Stomach (tissue), 9 donors: ENCODE measurements around the gene LRIT3. TPM values are rescaled to one million over a fixed set of nuclear protein-coding genes. Genes with fewer than 3 reads are reported as not detected.

ENCODE experiments used
- DNase-seq, 2 donors: peaks; one replicate each; pipeline versions ENCODE4 v3.0.0 to v3.0.0-alpha.2; 2013 to 2019
- H3K27ac ChIP-seq, 5 donors: fragments of 200-600 bp in 4 of 5; sonication (generic) in 4 of 5; one replicate each; pipeline ENCODE4 v1.5.1; 2013 to 2019; ENCODE audit warnings: mild to moderate bottlenecking in 1 of 5, moderate library complexity in 1 of 5
- H3K27me3 ChIP-seq, 3 donors: fragments of 200-600 bp; sonication (generic); one replicate each; pipeline ENCODE4 v1.5.1; 2017 to 2019; ENCODE audit warnings: mixed run types in 1 of 3
- H3K36me3 ChIP-seq, 4 donors: fragments of 200-600 bp; sonication (generic); 1 replicate in 3 of 4; 2 replicates in 1 of 4; pipeline ENCODE4 v1.5.1; 2016 to 2019
- H3K4me1 ChIP-seq, 4 donors: fragments of 200-600 bp; sonication (generic); one replicate each; pipeline ENCODE4 v1.5.1; 2016 to 2019
- H3K4me3 ChIP-seq, 4 donors: fragments of 200-600 bp; sonication (generic) in 3 of 4; one replicate each; pipeline ENCODE4 v1.5.1; 2016 to 2019; ENCODE audit warnings: mild to moderate bottlenecking in 1 of 4
- H3K9me3 ChIP-seq, 4 donors: fragments of 200-600 bp; sonication (generic); one replicate each; pipeline ENCODE4 v1.5.1; 2016 to 2019
- EP300 ChIP-seq: sonication (generic); formaldehyde crosslinking; IDR thresholded peaks from one replicate; pipeline ENCODE4 v1.6.1; 2017; ENCODE audit warnings: antibody characterized with exemption
- POLR2A ChIP-seq, 4 donors: fragments of 450-650 bp; IDR thresholded peaks; one replicate each; pipeline ENCODE4 v1.6.1; 2016; ENCODE audit warnings: antibody characterized with exemption in 4 of 4, control low read depth in 2 of 4, mild to moderate bottlenecking in 1 of 4, moderate library complexity in 1 of 4
- POLR2AphosphoS5 ChIP-seq, 3 donors: sonication (generic); formaldehyde crosslinking; IDR thresholded peaks; one replicate each; pipeline ENCODE4 v1.6.1; 2016; ENCODE audit warnings: antibody characterized with exemption in 3 of 3
- WGBS, 5 donors: extraction: QIAGEN DNeasy Blood & Tissue Kit in 3 of 5; methylation state at CpG; one replicate each; pipeline versions ENCODE4 v1.1.5 to v1.1.7; 2013 to 2018; 5-methylcytosine and 5-hydroxymethylcytosine counted together
- intact Hi-C: fragments of 100-400 bp; cut with DNase I; formaldehyde crosslinking; loops from one replicate; pipeline ENCODE4 v1.15.1; 2023; ENCODE audit warnings: low total_unique reads
- polyA plus RNA-seq, 3 donors: library from polyadenylated mRNA; stranded (reverse); fragments of 200-250 nt; gene quantifications; one replicate each; pipeline ENCODE4 v1.2.3, GENCODE V29; 2013
- total RNA-seq, 5 donors: library from RNA; depleted of rRNA; stranded (reverse); fragments of >200 nt; gene quantifications; one replicate each; pipeline versions ENCODE4 v1.1.0 to v1.2.3, GENCODE V29; 2014 to 2016
- TF ChIP-seq, protein P1 (sequence below), 7 experiments: fragments of 450-650 bp in 4 of 7; fragments of 200-600 bp in 3 of 7; sonication (generic) in 3 of 7; IDR thresholded peaks; one replicate each; pipeline ENCODE4 v1.5.1; 2016 to 2019; ENCODE audit warnings: antibody characterized with exemption in 7 of 7, control low read depth in 2 of 7, mild to moderate bottlenecking in 1 of 7
- donor health status: healthy with polysubstance abuse.
- donor health status: Bipolar disorder and iron deficiency.
- donor health status: healthy.

Gene LRIT3
- total and polyA plus RNA-seq, 8 donors: 0.06 to 1.0 (median 0.15) TPM; not detected in 4

- Histone ChIP-seq H3K9me3 (no peaks in the 10 kb centered on the region), H3K4me3 (peak within 1 kb of the TSS; percentile 70 to 87 (median 76)), H3K36me3 (peaks cover 0 to 27% (median 24%) of the 10 kb centered on the region in 4 donors), H3K4me1 (peaks cover 17 to 26% (median 21%) of the 10 kb centered on the region in 4 donors), H3K27ac (peak within 1 kb of the TSS; percentile 72 to 91 (median 87)), H3K27me3 (no peaks in the 10 kb centered on the region)
- intact Hi-C loops: loop anchor here (5.0 to 10.0 kb wide), 2 partner anchors 121 to 393 kb away; no protein-coding TSS in a partner anchor
- TF ChIP-seq, protein P1, sequence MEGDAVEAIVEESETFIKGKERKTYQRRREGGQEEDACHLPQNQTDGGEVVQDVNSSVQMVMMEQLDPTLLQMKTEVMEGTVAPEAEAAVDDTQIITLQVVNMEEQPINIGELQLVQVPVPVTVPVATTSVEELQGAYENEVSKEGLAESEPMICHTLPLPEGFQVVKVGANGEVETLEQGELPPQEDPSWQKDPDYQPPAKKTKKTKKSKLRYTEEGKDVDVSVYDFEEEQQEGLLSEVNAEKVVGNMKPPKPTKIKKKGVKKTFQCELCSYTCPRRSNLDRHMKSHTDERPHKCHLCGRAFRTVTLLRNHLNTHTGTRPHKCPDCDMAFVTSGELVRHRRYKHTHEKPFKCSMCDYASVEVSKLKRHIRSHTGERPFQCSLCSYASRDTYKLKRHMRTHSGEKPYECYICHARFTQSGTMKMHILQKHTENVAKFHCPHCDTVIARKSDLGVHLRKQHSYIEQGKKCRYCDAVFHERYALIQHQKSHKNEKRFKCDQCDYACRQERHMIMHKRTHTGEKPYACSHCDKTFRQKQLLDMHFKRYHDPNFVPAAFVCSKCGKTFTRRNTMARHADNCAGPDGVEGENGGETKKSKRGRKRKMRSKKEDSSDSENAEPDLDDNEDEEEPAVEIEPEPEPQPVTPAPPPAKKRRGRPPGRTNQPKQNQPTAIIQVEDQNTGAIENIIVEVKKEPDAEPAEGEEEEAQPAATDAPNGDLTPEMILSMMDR (IDR thresholded peaks at IDR 0.05): no peak
- TF ChIP-seq POLR2AphosphoS5 (IDR thresholded peaks at IDR 0.05) (peak; percentile 70 to 90 (median 76)), POLR2A (IDR thresholded peaks at IDR 0.05) (peak in 1 of 4 donors; percentile 29), EP300 (peak; percentile 26)
- peak; percentile 92 to 98 for DNase-seq
- 0 to 1% (median 0%) methylated on average over 53 of the region's 53 CpGs for WGBS, 5 donors
These were observed 32.5 kb upstream of the LRIT3 start, which contains the start of gene GAR1 for GRCh38 chr4:109815151-109816081. Gene GAR1 (plus strand): TSS chr4:109815762. CDS start chr4:109816165, 403 bp downstream.

DNA sequence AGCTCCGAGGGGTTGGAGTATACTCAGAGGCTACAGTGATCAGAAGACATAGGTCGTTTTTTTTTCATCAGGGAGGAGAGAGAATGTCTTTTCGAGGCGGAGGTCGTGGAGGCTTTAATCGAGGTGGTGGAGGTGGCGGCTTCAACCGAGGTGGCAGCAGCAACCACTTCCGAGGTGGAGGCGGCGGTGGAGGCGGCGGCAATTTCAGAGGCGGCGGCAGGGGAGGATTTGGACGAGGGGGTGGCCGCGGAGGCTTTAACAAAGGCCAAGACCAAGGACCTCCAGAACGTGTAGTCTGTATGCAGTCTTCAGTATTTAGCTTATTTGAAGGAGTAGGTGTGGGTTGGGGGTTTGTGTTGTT, 31.8 kb upstream of the LRIT3 start:
- Histone ChIP-seq H3K4me3 (peak overlapping the region; percentile 70 to 87 (median 76)), H3K4me1 (peaks cover 17 to 26% (median 21%) of the 10 kb centered on the region in 4 donors), H3K9me3 (no peaks in the 10 kb centered on the region), H3K36me3 (peaks cover 0 to 34% (median 30%) of the 10 kb centered on the region in 4 donors), H3K27me3 (no peaks in the 10 kb centered on the region), H3K27ac (peak overlapping the region; percentile 72 to 91 (median 87))
- DNase-seq: peak; percentile 26 to 49
- intact Hi-C loops: loop anchor here (5.0 to 10.0 kb wide), 2 partner anchors 121 to 394 kb away; no protein-coding TSS in a partner anchor
- no peak for TF ChIP-seq POLR2A (IDR thresholded peaks at IDR 0.05)
- no peak for TF ChIP-seq EP300
- no peak for TF ChIP-seq POLR2AphosphoS5 (IDR thresholded peaks at IDR 0.05)
- TF ChIP-seq, protein P1 (IDR thresholded peaks at IDR 0.05): no peak
- WGBS, 5 donors: 0 to 1% (median 0%) methylated on average over 19 of the region's 19 CpGs

DNA sequence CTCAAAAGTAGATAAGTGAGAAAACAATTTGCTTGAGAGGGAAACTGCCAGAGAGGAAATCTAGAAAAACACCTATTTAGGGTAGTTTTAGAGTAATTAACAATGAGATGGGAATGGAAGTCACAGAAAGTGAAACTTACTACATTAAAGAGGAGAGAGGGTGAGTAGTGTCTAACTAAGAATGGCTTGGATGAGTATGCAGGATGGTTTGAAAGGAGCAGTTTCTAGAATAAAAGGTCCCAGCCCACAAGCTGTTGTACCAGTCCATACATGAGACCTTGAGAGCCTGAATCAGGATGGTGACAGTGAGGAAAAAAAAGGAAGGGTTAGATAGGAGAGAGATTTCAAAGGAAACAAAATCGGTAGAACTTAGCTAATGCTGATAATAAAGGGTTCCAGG, 31.0 kb upstream of the LRIT3 start:
- peaks cover 0 to 41% (median 38%) of the 10 kb centered on the region in 4 donors for H3K36me3 ChIP-seq
- H3K9me3 ChIP-seq: no peaks in the 10 kb centered on the region
- H3K4me3 ChIP-seq: peak overlapping the region in 3 of 4 donors; percentile 70 to 87 (median 80)
- 21 to 74% (median 41%) methylated on average over 1 of the region's 1 CpG for WGBS, 5 donors
- H3K27me3 ChIP-seq: no peaks in the 10 kb centered on the region
- TF ChIP-seq EP300 (no peak), POLR2AphosphoS5 (IDR thresholded peaks at IDR 0.05) (no peak), POLR2A (IDR thresholded peaks at IDR 0.05) (no peak)
- TF ChIP-seq, protein P1 (IDR thresholded peaks at IDR 0.05): no peak
- no peak for DNase-seq
- intact Hi-C loops: loop anchor here (5.0 to 10.0 kb wide), 2 partner anchors 122 to 395 kb away; no protein-coding TSS in a partner anchor
- peaks cover 17 to 26% (median 21%) of the 10 kb centered on the region in 4 donors for H3K4me1 ChIP-seq
- H3K27ac ChIP-seq: no peak overlapping the region

DNA sequence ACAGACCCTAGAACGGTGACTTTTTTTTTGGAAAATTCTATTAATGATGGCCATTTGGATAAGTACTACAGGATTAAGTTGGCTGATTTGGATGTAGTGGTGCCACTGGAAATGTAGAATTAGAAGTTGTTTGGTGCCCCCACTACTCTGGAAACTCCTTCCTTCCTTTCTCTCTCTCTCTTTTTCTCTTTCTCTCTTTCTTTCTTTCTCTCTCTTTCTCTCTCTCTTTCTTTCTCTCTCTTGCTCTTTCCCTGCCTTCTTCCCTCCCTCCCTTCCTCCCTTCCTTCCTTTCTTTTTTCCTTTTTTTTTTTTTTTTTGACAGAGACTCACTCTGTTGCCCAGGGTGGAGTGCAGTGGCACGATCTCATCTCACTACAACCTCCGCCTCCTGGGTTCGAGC, 29.6 kb upstream of the LRIT3 start:
- Histone ChIP-seq H3K4me1 (peaks cover 17 to 26% (median 21%) of the 10 kb centered on the region in 4 donors), H3K4me3 (no peak overlapping the region), H3K27ac (no peak overlapping the region), H3K9me3 (no peaks in the 10 kb centered on the region), H3K36me3 (peaks cover 8 to 53% (median 51%) of the 10 kb centered on the region in 4 donors), H3K27me3 (no peaks in the 10 kb centered on the region)
- DNase-seq: no peak
- intact Hi-C loops: loop anchor here (5.0 to 10.0 kb wide), 2 partner anchors 123 to 396 kb away; no protein-coding TSS in a partner anchor
- WGBS, 5 donors: 94 to 97% (median 97%) methylated on average over 4 of the region's 4 CpGs
- no peak for TF ChIP-seq EP300
- no peak for TF ChIP-seq POLR2A (IDR thresholded peaks at IDR 0.05)
- TF ChIP-seq POLR2AphosphoS5 (IDR thresholded peaks at IDR 0.05): no peak
- TF ChIP-seq, protein P1 (IDR thresholded peaks at IDR 0.05): no peak
